ENCODE results near the gene CD9. TPM values are rescaled to one million over a fixed set of nuclear protein-coding genes. Genes with fewer than 3 reads are reported as not detected.

The CD9 gene
- total and polyA plus RNA-seq, 2 donors (not counting 3 experiments of a cell fraction or from before 2014, with no cell fraction given) = 379 to 1,225 TPM

DNA sequence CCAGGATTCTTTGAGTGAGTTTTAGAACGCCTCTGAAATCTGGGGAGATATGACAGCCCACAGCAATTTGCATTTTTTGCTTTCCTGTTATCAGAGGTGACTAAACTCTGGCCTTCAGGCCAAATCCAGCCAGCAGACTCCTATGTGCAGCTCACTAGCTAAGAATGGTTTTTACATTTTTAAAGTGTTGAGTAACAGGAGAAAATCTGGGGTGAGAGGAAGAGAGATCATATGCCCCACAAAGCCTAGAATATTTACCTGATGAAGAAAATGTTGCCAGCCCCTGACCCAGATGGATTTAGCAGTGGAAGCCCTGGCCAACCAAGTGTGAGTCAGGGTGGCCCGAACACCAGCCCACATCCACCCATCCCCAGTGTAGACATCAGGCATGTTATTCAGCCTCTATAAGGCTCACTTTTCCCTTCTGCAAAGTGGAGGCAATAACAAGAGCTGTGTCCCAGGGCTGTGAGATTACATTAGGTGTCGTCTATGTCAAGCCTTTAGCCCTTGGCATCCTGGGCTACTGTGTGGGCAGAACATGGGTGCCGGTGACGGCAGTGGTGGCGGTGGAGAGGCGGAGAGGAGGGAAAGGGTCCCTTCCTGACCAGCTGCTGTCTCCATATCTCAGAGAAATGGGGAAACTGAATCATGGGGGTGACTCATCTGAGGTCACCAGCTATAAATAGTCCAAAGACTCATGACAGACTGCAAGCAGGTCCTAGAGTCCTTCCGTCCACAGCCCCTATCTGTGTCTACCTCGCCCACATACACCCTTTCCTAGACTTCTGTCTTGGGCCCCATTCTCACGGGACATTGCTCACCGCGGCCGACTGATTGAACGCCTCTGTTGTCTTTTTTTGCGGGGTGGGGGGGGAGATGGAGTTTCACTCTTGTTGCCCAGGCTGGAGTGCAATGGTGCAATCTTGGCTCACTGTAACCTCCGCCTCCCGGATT, 32.6 kb upstream of the CD9 start:
- intact Hi-C loops (cut with micrococcal nuclease) = loop anchor here (1.0 to 2.0 kb wide), 4 partner anchors 13 to 51 kb away; partner anchors contain the start of gene VWF
- ChIA-PET CTCF (interaction anchor here (0.9 to 5.8 kb wide), 13 partner anchors 9 to 117 kb away, joined by 3 to 43 read pairs (median 5); no protein-coding TSS in a partner anchor), POLR2A (interaction anchor here (0.6 to 2.2 kb wide), 14 partner anchors 10 to 100 kb away, joined by 3 to 16 read pairs (median 5); partner anchors contain the start of gene VWF)
- Histone ChIP-seq H3K9me3 (replicated peaks; ENCODE audit: control insufficient read depth, insufficient read depth, low read length) (no peaks in the 10 kb centered on the region), H2AFZ (ENCODE audit: low read depth, low read length) (no peak overlapping the region), H3K4me2 (ENCODE audit: insufficient read depth, low read length) (peak overlapping the region; percentile 51), H3K9me1 (replicated peaks; ENCODE audit: control insufficient read depth, extremely low read depth, insufficient read depth, low read length) (no peaks in the 10 kb centered on the region), H4K20me1 (replicated peaks; ENCODE audit: control insufficient read depth, extremely low read depth, insufficient read depth, low read length) (no peaks in the 10 kb centered on the region), H3K27me3 (ENCODE audit: control insufficient read depth in 2 of 2, insufficient read depth in 2 of 2, low read length in 2 of 2) (no peaks in the 10 kb centered on the region), H3K79me2 (ENCODE audit: control insufficient read depth, insufficient read depth, low read length) (peaks cover 6% of the 10 kb centered on the region), H3K4me1 (ENCODE audit: control insufficient read depth, extremely low read depth, insufficient read depth, low read length) (peaks cover 49% of the 10 kb centered on the region), H3K4me3 (replicated peaks in 1 of 3; ENCODE audit: insufficient read depth in 1 of 3, low read depth in 1 of 3, low read length in 3 of 3) (peak overlapping the region in 1 of 3 experiments; percentile 3), H3K27ac (ENCODE audit: insufficient read depth, low read depth, low read length) (peak overlapping the region; percentile 100), H3K36me3 (ENCODE audit: control insufficient read depth in 2 of 2, extremely low read depth in 1 of 2, insufficient read depth in 2 of 2, low read length in 2 of 2) (no peaks in the 10 kb centered on the region), H3K9ac (replicated peaks; ENCODE audit: extremely low read depth, insufficient read depth, low read length) (peak overlapping the region; percentile 94)
- TF ChIP-seq, protein P1, sequence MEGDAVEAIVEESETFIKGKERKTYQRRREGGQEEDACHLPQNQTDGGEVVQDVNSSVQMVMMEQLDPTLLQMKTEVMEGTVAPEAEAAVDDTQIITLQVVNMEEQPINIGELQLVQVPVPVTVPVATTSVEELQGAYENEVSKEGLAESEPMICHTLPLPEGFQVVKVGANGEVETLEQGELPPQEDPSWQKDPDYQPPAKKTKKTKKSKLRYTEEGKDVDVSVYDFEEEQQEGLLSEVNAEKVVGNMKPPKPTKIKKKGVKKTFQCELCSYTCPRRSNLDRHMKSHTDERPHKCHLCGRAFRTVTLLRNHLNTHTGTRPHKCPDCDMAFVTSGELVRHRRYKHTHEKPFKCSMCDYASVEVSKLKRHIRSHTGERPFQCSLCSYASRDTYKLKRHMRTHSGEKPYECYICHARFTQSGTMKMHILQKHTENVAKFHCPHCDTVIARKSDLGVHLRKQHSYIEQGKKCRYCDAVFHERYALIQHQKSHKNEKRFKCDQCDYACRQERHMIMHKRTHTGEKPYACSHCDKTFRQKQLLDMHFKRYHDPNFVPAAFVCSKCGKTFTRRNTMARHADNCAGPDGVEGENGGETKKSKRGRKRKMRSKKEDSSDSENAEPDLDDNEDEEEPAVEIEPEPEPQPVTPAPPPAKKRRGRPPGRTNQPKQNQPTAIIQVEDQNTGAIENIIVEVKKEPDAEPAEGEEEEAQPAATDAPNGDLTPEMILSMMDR (IDR thresholded peaks at IDR 0.05; ENCODE audit: extremely low read depth in 1 of 2, insufficient read depth in 1 of 2, low read depth in 1 of 2, low read length in 2 of 2) = no peak
- peak; percentile 99 for TF ChIP-seq FOS (IDR thresholded peaks at IDR 0.05; ENCODE audit: borderline replicate concordance, insufficient read depth, low read length)
- peak; percentile 96 for TF ChIP-seq POLR2AphosphoS5 (IDR thresholded peaks at IDR 0.05; ENCODE audit: insufficient read depth, low read depth, low read length)
- peak; percentile 100 for TF ChIP-seq JUN (IDR thresholded peaks at IDR 0.05; ENCODE audit: borderline replicate concordance, insufficient read depth, insufficient read length, low read depth)
- peak; percentile 76 for TF ChIP-seq POLR2A (IDR thresholded peaks at IDR 0.05; ENCODE audit: low read depth, low read length)
- TF ChIP-seq GATA2 (IDR thresholded peaks at IDR 0.05; ENCODE audit: insufficient read depth, insufficient read length, low read depth, low read length) = peak; percentile 90
- TSS peak; percentile 6 for BruUV-seq (replicated peaks)
- FAIRE-seq (peak; percentile 98), DNase-seq (ENCODE audit: low read depth, low spot score) (peak; percentile 99)
- dilution Hi-C loops (cut with MboI; ENCODE audit: extremely low pct_ligation_motif_present, low sequenced_read_pairs) = no loop called here
